Endodermal cell (in vitro differentiated cells): Measurements from ENCODE around the gene DSTN. TPM values are rescaled to one million over a fixed set of nuclear protein-coding genes. Genes with fewer than 3 reads are reported as not detected.
A peak's percentile ranks its signal among the peaks of the same experiment; 100 is the strongest.

Source experiments
- DNase-seq: peaks from one replicate; pipeline ENCODE4 v3.0.0-alpha.2; 2017
- H3K27ac ChIP-seq: 2 replicates; pipeline ENCODE4 v1.5.1; 2013; ENCODE audit warnings: mild to moderate bottlenecking, low read depth, low read length, moderate library complexity
- H3K27me3 ChIP-seq: 2 replicates; pipeline ENCODE4 v1.6.1; 2013; ENCODE audit warnings: mild to moderate bottlenecking, low read length, moderate library complexity; ENCODE audit not compliant: insufficient read depth, control insufficient read depth, poor library complexity, severe bottlenecking
- H3K36me3 ChIP-seq: 2 replicates; pipeline ENCODE4 v1.7.0; 2013; ENCODE audit warnings: mild to moderate bottlenecking, low read length, moderate library complexity; ENCODE audit not compliant: control insufficient read depth, insufficient read depth
- H3K4me1 ChIP-seq: one replicate; pipeline ENCODE4 v1.7.0; 2013; ENCODE audit warnings: low read length; ENCODE audit not compliant: control insufficient read depth, insufficient read depth
- H3K4me3 ChIP-seq: 2 replicates; pipeline ENCODE4 v1.5.1; 2013; ENCODE audit warnings: mild to moderate bottlenecking, low read length, moderate library complexity
- H3K9ac ChIP-seq: 2 replicates; pipeline ENCODE4 v1.6.1; 2013; ENCODE audit warnings: mild to moderate bottlenecking, low read length, moderate library complexity; ENCODE audit not compliant: poor library complexity, severe bottlenecking; ENCODE audit errors: extremely low read depth
- H3K9me3 ChIP-seq: 2 replicates; pipeline ENCODE4 v1.6.1; 2013; ENCODE audit warnings: mild to moderate bottlenecking, low read length, moderate library complexity; ENCODE audit not compliant: control insufficient read depth
- H3K27ac Mint-ChIP-seq: 2 replicates; pipeline ENCODE4 v1.8.0; 2020; ENCODE audit warnings: mixed read lengths
- H3K27me3 Mint-ChIP-seq: 2 replicates; pipeline ENCODE4 v1.8.0; 2021; ENCODE audit warnings: mild to moderate bottlenecking, mixed read lengths; ENCODE audit not compliant: insufficient read depth
- H3K36me3 Mint-ChIP-seq: 2 replicates; pipeline ENCODE4 v1.8.0; 2020; ENCODE audit warnings: low read depth, mixed read lengths
- H3K4me1 Mint-ChIP-seq: 2 replicates; pipeline ENCODE4 v1.8.0; 2020; ENCODE audit warnings: mixed read lengths
- H3K4me3 Mint-ChIP-seq: 2 replicates; pipeline ENCODE4 v1.8.0; 2020; ENCODE audit warnings: mild to moderate bottlenecking, moderate library complexity, mixed read lengths
- H3K9me3 Mint-ChIP-seq: 2 replicates; pipeline ENCODE4 v1.8.0; 2020; ENCODE audit warnings: mild to moderate bottlenecking, mixed read lengths
- CTCF ChIP-seq: fragments of 200-600 bp; sonication (generic); conservative IDR thresholded peaks from 2 replicates; pipeline ENCODE4 v1.5.0; 2021; ENCODE audit warnings: antibody characterized with exemption, mild to moderate bottlenecking
- WGBS, 2 experiments: methylation state at CpG; one replicate each; pipeline versions ENCODE4 v1.1.5 to v1.1.7; 2013; ENCODE audit warnings: missing lambda C conversion rate in 2 of 2, mixed read lengths in 1 of 2; ENCODE audit not compliant: insufficient coverage in 1 of 2, insufficient read length in 1 of 2; 5-methylcytosine and 5-hydroxymethylcytosine counted together
- total RNA-seq, 2 donors: library from RNA; stranded (reverse); fragmentation: NEBNext Ultra II Directional in 1 of 2; extraction: Animal tissue kit (Norgen Biotek cat#: 25700) in 1 of 2; gene quantifications; 2 replicates in 1 of 2; 3 replicates in 1 of 2; pipeline ENCODE4 v1.2.1, GENCODE V29; 2021

The DSTN gene
- total RNA-seq, 2 donors from 2014 or later: 196 to 204 TPM

GRCh38 chr20:17627101-17627955, 57.5 kb downstream of the DSTN start:
- 91 to 92% methylated on average over 9 to 27 of the region's 27 CpGs for WGBS, 2 experiments
- Mint-ChIP-seq H3K36me3 (peaks cover 68% of the 10 kb centered on the region), H3K4me3 (no peak overlapping the region), H3K27ac (peak overlapping the region; percentile 55), H3K9me3 (no peaks in the 10 kb centered on the region), H3K27me3 (no peaks in the 10 kb centered on the region), H3K4me1 (no peaks in the 10 kb centered on the region)
- no peak for DNase-seq
- Histone ChIP-seq H3K4me3 (no peak overlapping the region), H3K4me1 (no peaks in the 10 kb centered on the region), H3K27me3 (no peaks in the 10 kb centered on the region), H3K9ac (no peak overlapping the region), H3K36me3 (peaks cover 96% of the 10 kb centered on the region), H3K9me3 (no peaks in the 10 kb centered on the region), H3K27ac (no peak overlapping the region)
- no peak for TF ChIP-seq CTCF

DNA sequence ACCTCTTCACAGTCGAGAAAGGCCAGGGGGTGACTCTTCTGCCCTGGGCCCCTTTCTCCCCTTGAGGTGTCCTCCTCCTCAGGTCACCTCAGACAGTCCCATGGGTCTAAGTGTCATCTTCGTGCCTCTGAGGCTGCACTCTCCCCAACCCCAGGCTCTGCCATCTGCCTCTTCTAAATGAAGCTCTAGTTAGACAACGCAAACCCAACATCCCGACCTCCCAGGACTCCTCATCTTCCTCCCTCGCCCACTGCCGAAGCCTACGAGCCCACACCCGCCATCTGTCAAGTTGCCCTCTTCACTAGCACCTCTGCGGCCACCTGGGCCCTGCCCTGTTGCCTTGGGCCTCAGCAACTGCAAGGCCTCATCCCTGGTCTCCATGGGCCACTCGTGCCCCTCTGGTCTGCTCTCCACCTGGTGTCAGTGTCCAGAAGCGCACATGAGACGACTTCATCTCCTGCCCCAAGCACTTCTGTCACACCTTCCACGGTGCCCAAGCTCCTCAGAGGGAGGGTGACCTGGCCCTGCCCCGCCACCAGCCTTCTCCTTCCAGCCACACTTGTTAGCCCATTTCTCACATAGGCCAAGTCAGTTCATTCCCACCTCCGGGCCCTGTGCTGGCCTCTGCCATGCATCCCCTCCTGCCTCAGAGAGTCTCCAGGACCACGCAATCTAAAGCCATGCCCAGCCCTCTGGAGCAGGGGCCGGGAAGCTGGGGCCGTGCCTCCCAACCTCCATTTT, 58.4 kb downstream of the DSTN start:
- no peak overlapping the region for H3K9ac ChIP-seq
- no peak overlapping the region for H3K4me3 ChIP-seq
- peaks cover 96% of the 10 kb centered on the region for H3K36me3 ChIP-seq
- Mint-ChIP-seq H3K4me1 (no peaks in the 10 kb centered on the region), H3K27me3 (no peaks in the 10 kb centered on the region), H3K27ac (peak overlapping the region; percentile 57), H3K4me3 (no peak overlapping the region), H3K9me3 (no peaks in the 10 kb centered on the region), H3K36me3 (peaks cover 72% of the 10 kb centered on the region)
- TF ChIP-seq CTCF: peak; percentile 36
- DNase-seq: peak; percentile 60
- H3K27me3 ChIP-seq: no peaks in the 10 kb centered on the region
- 92 to 93% methylated on average over 9 to 18 of the region's 18 CpGs for WGBS, 2 experiments
- no peak overlapping the region for H3K27ac ChIP-seq
- no peaks in the 10 kb centered on the region for H3K4me1 ChIP-seq
- no peaks in the 10 kb centered on the region for H3K9me3 ChIP-seq

DNA sequence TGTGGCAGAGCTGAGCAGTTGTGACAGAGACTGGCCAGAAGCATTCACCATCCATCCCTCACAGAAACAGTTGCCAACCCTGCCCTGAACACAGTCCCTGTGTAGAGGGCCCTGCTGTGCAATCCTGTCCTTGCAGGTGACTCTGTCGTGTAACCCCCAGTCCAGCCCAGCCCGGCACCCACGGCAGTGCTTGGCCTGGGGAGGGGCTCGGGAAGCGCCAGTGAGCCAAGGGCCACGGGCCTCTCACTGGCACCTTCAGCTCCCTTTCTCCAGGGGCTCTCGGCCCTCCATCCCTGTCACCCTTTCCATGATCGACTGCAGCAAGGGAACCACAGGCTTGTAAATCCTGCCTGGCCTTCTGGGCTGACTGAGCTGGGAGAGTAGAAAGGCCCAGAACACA, 59.1 kb downstream of the DSTN start:
- H3K9ac ChIP-seq: no peak overlapping the region
- Mint-ChIP-seq H3K27ac (no peak overlapping the region), H3K36me3 (peaks cover 76% of the 10 kb centered on the region), H3K4me3 (no peak overlapping the region), H3K27me3 (no peaks in the 10 kb centered on the region), H3K4me1 (no peaks in the 10 kb centered on the region), H3K9me3 (no peaks in the 10 kb centered on the region)
- H3K9me3 ChIP-seq: no peaks in the 10 kb centered on the region
- H3K4me3 ChIP-seq: no peak overlapping the region
- WGBS, 2 experiments: 97 to 100% methylated on average over 4 to 8 of the region's 8 CpGs
- TF ChIP-seq CTCF: no peak
- no peak for DNase-seq
- H3K27ac ChIP-seq: no peak overlapping the region
- no peaks in the 10 kb centered on the region for H3K4me1 ChIP-seq
- H3K27me3 ChIP-seq: no peaks in the 10 kb centered on the region
- H3K36me3 ChIP-seq: peaks cover 96% of the 10 kb centered on the region
